HL-60/S4 treated with retinoic acid at 250 ng/mL for 4 days and 3 days (cell line): ENCODE data around the gene SEC16A.

ENCODE experiments used
- in situ Hi-C: fragments of 300-500 bp; cut with MboI; formaldehyde crosslinking; loops from 2 replicates; pipeline ENCODE4 v1.7.0; 2022; ENCODE audit warnings: low sequenced_read_pairs

The SEC16A gene

GRCh38 chr9:136403538-136403914 lies 79.3 kb downstream of the SEC16A start:
- in situ Hi-C loops, result no loop called here

- in situ Hi-C loops, result no loop called here
Measured at GRCh38 chr9:136402067-136402466, 80.8 kb downstream of the SEC16A start.

- in situ Hi-C loops, result no loop called here
Measured at GRCh38 chr9:136401173-136401922, 81.5 kb downstream of the SEC16A start.

GRCh38 chr9:136400038-136400834 lies 82.6 kb downstream of the SEC16A start, which contains the start of gene SNAPC4:
Gene SNAPC4 (minus strand): TSS chr9:136400170. CDS start chr9:136398428, 1,742 bp downstream.
- in situ Hi-C loops, result no loop called here

- in situ Hi-C loops, result no loop called here
Measured at GRCh38 chr9:136399176-136400037, 83.4 kb downstream of the SEC16A start.

GRCh38 chr9:136398286-136398685 lies 84.6 kb downstream of the SEC16A start:
- in situ Hi-C loops, result no loop called here

- in situ Hi-C loops, result no loop called here
Measured at GRCh38 chr9:136397643-136398042, 85.2 kb downstream of the SEC16A start.

GRCh38 chr9:136396219-136396515 lies 86.7 kb downstream of the SEC16A start:
- in situ Hi-C loops, result no loop called here

GRCh38 chr9:136395345-136396218 lies 87.3 kb downstream of the SEC16A start:
- in situ Hi-C loops, result no loop called here

- in situ Hi-C loops, result no loop called here
Measured at GRCh38 chr9:136395020-136395340, 87.9 kb downstream of the SEC16A start.

- in situ Hi-C loops, result no loop called here
Measured at GRCh38 chr9:136394312-136395019, 88.4 kb downstream of the SEC16A start.

GRCh38 chr9:136393531-136393930 lies 89.3 kb downstream of the SEC16A start:
- in situ Hi-C loops, result no loop called here

- in situ Hi-C loops, result no loop called here
Measured at GRCh38 chr9:136392538-136393449, 90.0 kb downstream of the SEC16A start.

GRCh38 chr9:136391737-136392537 lies 90.9 kb downstream of the SEC16A start:
- in situ Hi-C loops, result no loop called here
